Central memory CD4-positive, alpha-beta T cell (primary cell): Measurements from ENCODE around the gene CCDC142.
A peak's percentile ranks its signal among the peaks of the same experiment; 100 is the strongest.
"Not testable (repeated sequence)": the region's sequence is repeated elsewhere in the genome, so short reads cannot be mapped to it uniquely, and the experiment has no call there.

Experiments used
- DNase-seq: peaks from one replicate; pipeline ENCODE4 v3.0.0; 2022

The CCDC142 gene

GRCh38 chr2:74462786-74463105 lies 20.1 kb downstream of the CCDC142 start:
- DNase-seq: no peak

GRCh38 chr2:74462054-74462785 lies 20.6 kb downstream of the CCDC142 start:
- DNase-seq: no peak

GRCh38 chr2:74461187-74462053 lies 21.4 kb downstream of the CCDC142 start:
- DNase-seq: no peak

- DNase-seq: not testable (repeated sequence)
Observed at GRCh38 chr2:74460187-74460586, 22.6 kb downstream of the CCDC142 start.

- not testable (repeated sequence) for DNase-seq
Observed at GRCh38 chr2:74459503-74460118, 23.2 kb downstream of the CCDC142 start.

GRCh38 chr2:74458938-74459363 lies 23.8 kb downstream of the CCDC142 start:
- DNase-seq: no peak

- DNase-seq: peak; percentile 100
Observed at GRCh38 chr2:74458132-74458937, 24.5 kb downstream of the CCDC142 start, which contains the start of gene WBP1. Gene WBP1, plus strand, starts transcription at chr2:74458438. Its CDS starts 165 bp downstream, at chr2:74458603.

GRCh38 chr2:74457549-74458131 lies 25.2 kb downstream of the CCDC142 start:
- DNase-seq: peak; percentile 79

GRCh38 chr2:74457129-74457548 lies 25.7 kb downstream of the CCDC142 start:
- DNase-seq: no peak

- peak; percentile 97 for DNase-seq
Observed at GRCh38 chr2:74454654-74455511, 27.9 kb downstream of the CCDC142 start, which contains the start of gene INO80B. Gene INO80B, plus strand, starts transcription at chr2:74455087. Its CDS starts 30 bp downstream, at chr2:74455117.

GRCh38 chr2:74450570-74451190 lies 32.1 kb downstream of the CCDC142 start:
- no peak for DNase-seq

- no peak for DNase-seq
Observed at GRCh38 chr2:74448771-74449170, 34.0 kb downstream of the CCDC142 start.

- no peak for DNase-seq
Observed at GRCh38 chr2:74447230-74447999, 35.4 kb downstream of the CCDC142 start.

GRCh38 chr2:74444498-74445318 lies 38.1 kb downstream of the CCDC142 start:
- no peak for DNase-seq

GRCh38 chr2:74442483-74443297 lies 40.1 kb downstream of the CCDC142 start:
- not testable (repeated sequence) for DNase-seq

GRCh38 chr2:74441690-74442482 lies 40.9 kb downstream of the CCDC142 start, which contains the start of gene RTKN:
Gene RTKN, minus strand, starts transcription at chr2:74441937. Its CDS starts 121 bp downstream, at chr2:74441816.
- DNase-seq: no peak

GRCh38 chr2:74441170-74441689 lies 41.6 kb downstream of the CCDC142 start:
- DNase-seq: no peak
